NCI-H774 (cell line): ENCODE results near the gene SLC39A11.
"Not testable (repeated sequence)": the region's sequence is repeated elsewhere in the genome, so short reads cannot be mapped to it uniquely, and the experiment has no call there.

Experiments
- DNase-seq: peaks from one replicate; lab custom pipeline; 2025; lab: John Stamatoyannopoulos, UW

The SLC39A11 gene

DNA sequence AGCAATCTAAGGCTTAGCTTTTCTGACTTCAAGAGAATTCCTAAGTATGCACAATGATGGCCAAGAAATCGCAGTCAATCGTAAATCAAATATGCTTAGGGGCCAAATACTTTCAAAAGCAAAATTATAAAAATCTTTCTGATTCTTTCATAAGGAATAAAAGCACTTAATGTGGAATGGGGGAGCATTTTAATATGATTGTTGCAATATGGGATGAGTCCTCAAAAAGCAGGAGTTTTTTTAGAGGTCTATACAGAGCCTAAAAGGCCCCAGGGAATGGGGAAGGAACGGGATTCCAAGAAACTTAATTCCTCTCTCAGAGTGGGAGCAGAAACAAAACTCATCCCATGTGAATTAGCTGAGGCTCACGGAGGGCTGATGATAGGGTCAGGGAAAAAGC is 14.7 kb upstream of the SLC39A11 start:
- DNase-seq: no peak

GRCh38 chr17:73105431-73105830 is 12.9 kb upstream of the SLC39A11 start:
- no peak for DNase-seq

GRCh38 chr17:73104450-73104849 is 12.0 kb upstream of the SLC39A11 start:
- DNase-seq: no peak

GRCh38 chr17:73103641-73104335 is 11.3 kb upstream of the SLC39A11 start:
- no peak for DNase-seq

GRCh38 chr17:73101031-73101430 is 8.5 kb upstream of the SLC39A11 start:
- DNase-seq: no peak

DNA sequence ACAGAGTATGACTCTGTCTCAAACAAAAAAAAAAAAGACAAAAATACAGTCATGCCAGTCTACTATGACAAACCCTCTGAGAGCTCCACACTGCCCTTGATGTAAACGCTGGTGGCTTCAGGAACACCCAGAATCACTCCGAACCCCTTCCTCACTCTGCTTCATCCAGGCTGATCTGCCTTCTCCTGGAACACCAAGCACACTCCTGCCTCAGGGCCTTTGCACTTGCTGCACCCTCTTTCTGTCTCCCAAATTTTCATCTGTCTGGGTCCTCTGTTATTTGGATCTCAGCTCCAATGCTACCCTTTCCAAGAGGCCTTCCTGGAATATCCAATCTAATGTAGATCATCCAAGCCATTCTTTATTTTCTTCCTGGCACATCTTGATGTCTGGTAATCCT is 7.9 kb upstream of the SLC39A11 start:
- no peak for DNase-seq

DNA sequence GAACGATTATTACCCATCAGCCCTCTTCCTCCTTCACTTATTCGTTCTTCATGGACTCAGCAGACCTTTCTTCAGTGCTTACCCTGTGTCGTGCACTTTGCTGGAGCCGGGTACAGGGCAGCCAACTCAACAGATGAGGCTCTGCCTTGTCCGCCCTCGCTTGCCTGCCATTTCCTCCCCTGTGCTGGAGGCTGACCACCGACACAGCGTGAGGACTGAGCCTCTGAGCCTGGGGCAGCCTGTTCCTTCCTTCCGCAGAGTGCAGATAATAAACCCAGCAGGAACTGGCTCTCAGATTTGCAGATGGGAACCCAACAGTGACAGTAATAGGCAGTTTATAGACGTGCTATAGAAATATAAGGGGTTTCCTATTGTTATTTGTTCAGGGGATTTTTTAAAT is 7.0 kb upstream of the SLC39A11 start:
- DNase-seq: no peak

DNA sequence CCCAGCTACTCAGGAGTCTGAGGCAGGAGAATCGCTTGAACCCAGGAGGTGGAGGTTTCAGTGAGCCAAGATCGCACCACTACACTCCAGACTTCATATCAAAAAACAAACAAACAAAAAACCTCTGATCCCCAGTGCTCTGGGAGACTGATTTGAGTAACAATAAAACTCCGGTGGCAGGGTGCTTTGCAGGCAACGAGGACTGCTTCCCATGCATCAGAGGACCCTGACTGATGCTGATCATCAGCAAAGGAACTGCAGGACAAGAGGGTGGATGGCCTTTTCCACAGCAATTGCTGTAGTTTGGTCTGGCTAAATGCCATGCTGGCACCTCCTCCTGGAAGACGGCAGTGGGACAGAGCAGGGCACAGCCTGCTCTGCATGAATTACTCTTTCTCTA is 6.4 kb upstream of the SLC39A11 start:
- no peak for DNase-seq

GRCh38 chr17:73097973-73098765 is 5.7 kb upstream of the SLC39A11 start:
- not testable (repeated sequence) for DNase-seq

DNA sequence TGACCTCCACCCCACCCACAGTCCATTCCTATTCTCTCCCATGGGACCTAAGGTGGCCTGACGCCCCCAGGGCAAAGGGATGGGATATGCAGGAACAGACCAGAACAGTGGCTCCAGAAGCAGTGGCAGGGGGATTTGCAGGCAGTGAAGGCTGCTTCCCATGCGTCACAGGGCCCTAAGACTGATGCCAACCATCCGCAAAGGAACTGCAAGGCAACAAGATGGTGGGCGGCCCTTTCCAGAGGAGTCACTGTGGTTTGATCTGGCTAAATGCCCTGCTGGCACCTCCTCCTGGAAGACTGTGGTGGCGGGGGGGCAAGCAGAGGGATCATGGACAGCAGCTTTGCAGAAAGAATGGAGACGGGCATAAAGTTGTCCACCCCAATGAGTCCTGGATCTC is 4.4 kb upstream of the SLC39A11 start:
- DNase-seq: no peak

DNA sequence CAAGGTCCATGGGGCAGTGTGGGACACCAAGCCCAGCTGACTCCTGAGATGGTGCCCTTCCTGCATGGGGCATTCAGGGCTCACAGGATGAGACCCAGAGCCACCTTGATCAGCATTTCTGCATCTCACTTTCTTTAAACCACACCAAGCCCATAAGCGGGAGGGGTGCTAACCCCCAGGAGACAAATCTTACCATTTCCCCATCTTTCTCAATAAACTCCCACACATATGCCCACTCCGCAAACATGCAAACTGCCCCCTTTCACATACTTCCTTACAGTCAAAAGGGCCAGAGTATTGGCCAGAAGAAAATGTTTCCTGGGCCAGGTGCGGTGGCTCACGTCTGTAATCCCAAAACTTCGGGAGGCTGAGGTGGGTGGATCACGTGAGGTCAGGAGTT is 3.7 kb upstream of the SLC39A11 start:
- DNase-seq: no peak

GRCh38 chr17:73093286-73093685 is 798 bp upstream of the SLC39A11 start:
- DNase-seq: no peak

- peak; percentile 37 for DNase-seq
Measured at GRCh38 chr17:73091770-73092522, 542 bp downstream of the SLC39A11 start.

- DNase-seq: no peak
Measured at GRCh38 chr17:73091410-73091769, 1.1 kb downstream of the SLC39A11 start.

- DNase-seq: no peak
Measured at GRCh38 chr17:73090396-73091202, 1.9 kb downstream of the SLC39A11 start.

DNA sequence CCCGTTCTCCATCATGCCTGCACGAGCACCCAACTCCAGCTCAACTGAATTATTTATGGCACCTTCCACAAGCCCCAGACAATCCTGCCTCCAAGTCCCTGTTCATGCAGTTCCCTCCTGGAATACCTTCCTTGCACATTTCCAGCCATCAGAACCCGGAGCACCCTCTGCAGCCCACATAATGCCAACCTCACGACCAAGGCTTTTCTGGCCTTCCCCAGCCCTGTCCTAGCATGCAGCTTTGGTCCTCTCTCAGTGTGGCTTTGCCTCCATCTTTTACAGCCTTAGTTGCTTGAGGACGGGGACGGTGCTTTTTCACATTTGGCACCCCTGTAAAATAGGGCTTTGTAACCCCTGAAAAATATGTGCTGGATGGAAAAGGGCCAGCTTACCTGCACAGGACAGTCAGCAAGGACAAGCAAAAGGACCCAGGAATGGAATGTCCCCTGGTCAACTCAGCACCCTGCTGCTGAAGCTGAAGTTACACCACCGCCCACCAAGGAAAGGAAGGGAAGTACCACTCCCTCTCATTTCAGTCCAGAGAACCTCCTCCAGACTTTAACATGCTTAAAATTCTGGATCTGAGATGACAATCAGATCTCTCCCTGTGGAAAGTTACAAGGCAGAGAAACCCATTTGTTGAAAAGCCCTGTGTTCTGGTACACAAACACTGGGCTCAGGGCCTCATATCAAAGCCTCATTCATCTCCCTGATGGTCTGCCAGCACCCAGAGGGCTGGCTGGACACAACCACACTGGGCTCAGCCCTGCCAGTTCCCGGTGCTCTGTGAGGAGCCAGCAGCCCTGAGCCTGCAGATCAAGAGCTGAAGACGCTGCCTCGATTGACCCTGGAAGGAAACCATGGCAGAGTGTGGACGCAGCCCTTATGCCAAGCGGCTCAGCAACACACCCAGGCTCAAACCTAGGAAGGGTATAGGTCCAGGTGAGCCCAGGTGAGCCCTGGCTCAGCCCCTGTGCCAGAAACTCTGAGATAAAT is 2.9 kb downstream of the SLC39A11 start:
- DNase-seq: no peak

DNA sequence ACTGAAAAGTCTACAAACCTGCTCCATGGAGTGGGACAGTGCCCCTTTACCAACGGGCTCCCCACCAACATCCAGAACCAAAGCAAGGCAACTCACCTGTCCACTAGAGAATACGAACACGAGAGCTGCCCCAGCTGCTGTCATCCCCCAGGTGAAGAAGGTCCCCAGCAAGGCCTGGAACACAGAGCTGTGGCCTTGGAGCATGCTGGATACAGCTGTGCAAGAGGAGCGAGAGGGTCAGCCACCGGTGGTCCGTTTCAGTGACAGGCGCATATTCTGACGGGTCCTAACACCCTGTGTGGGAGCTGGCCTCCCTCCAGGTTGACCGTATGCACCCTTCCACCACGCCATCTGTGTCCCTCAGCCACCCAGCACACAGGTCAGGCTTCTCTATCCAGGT is 3.9 kb downstream of the SLC39A11 start:
- no peak for DNase-seq

GRCh38 chr17:73083432-73083831 is 9.1 kb downstream of the SLC39A11 start:
- DNase-seq: no peak

DNA sequence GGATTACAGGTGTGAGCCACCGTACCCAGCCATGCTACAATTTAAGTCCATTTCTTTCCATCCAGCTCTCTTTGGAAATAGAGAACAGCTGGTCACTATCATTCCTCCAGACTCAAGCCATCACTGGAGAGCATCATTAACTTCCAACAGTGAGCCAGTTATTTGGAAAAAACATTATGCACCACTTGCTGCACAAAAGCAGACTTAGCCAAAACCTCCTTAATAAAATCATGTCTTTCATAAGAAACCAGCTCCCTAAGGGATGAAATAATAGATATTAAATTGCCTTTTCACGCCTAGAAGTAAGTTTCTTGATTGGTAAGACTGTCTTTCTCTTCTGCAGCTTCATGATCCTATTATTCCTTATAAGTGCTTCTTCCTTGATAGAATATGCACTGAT is 17.9 kb downstream of the SLC39A11 start:
- DNase-seq: no peak

GRCh38 chr17:73072219-73072962 is 20.1 kb downstream of the SLC39A11 start:
- no peak for DNase-seq
